Endothelial cell of umbilical vein (primary cell): ENCODE results near the gene TCF7L2.

Experiments
- EZH2 ChIP-seq: IDR thresholded peaks from 2 replicates; pipeline ENCODE4 v1.6.1; 2012; ENCODE audit warnings: borderline replicate concordance, low read depth, mild to moderate bottlenecking, moderate library complexity, low read length, inconsistent platforms; ENCODE audit not compliant: severe bottlenecking
- FOS ChIP-seq: IDR thresholded peaks from 2 replicates; pipeline ENCODE4 v1.6.1; 2011; ENCODE audit warnings: mild to moderate bottlenecking, low read length, moderate library complexity, borderline replicate concordance; ENCODE audit not compliant: insufficient read depth
- JUN ChIP-seq: IDR thresholded peaks from 2 replicates; pipeline ENCODE4 v1.6.1; 2011; ENCODE audit warnings: borderline replicate concordance, low read depth; ENCODE audit not compliant: insufficient read length, insufficient read depth
- MYC ChIP-seq: IDR thresholded peaks from one replicate; pipeline ENCODE4 v1.6.1; 2011; ENCODE audit warnings: mild to moderate bottlenecking, low read depth, low read length
- POLR2A ChIP-seq: IDR thresholded peaks from 2 replicates; pipeline ENCODE4 v1.6.1; 2012; ENCODE audit warnings: low read depth, mild to moderate bottlenecking, control low read depth, low read length
- POLR2AphosphoS5 ChIP-seq: IDR thresholded peaks from 2 replicates; pipeline ENCODE4 v1.6.1; 2012; ENCODE audit warnings: low read depth, mild to moderate bottlenecking, control low read depth, low read length, moderate library complexity; ENCODE audit not compliant: insufficient read depth
- TF ChIP-seq, protein P1 (sequence below), 2 donors: IDR thresholded peaks; 1 replicate in 1 of 2; 2 replicates in 1 of 2; pipeline ENCODE4 v1.5.1; 2011; ENCODE audit warnings: low read length in 2 of 2, mild to moderate bottlenecking in 2 of 2, moderate library complexity in 2 of 2, control low read depth in 1 of 2, inconsistent platforms in 1 of 2, low read depth in 1 of 2; ENCODE audit not compliant: insufficient read depth in 1 of 2; ENCODE audit errors: extremely low read depth in 1 of 2

DNA sequence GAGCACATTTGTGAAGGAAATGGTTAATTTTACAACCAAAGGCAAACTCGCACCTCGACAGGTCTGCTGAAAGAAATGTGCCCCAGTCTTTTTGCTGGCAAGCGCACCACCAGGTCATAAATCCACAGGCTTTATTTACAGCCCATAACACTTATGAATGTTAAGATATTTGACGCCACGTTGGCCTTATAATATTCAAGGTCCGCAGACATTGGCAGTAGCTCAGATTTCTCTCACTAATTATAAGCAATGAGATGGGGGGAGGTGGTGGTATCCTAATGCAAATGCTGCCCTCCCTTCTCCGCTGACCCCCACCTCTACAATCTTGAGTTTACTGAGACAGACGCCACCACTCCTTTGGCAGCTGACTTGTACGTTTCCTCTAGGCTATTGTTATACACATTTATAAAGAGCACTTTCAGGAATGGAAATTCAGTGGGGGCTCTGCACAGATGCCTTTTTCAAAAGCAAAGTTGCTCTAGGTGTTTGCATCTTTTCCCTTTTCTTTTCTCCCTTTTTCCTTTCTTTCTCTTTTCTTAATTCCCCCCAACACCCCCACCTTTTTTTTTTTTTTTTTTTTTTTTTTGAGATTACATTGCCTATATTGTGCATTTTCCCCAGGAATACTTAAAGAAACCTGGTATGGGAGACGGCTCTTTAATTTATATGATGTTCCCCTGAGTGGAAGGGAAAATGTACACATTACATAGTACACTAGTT lies 6.7 kb downstream of the TCF7L2 start:
- no peak for TF ChIP-seq JUN
- no peak for TF ChIP-seq POLR2A
- TF ChIP-seq, protein P1, sequence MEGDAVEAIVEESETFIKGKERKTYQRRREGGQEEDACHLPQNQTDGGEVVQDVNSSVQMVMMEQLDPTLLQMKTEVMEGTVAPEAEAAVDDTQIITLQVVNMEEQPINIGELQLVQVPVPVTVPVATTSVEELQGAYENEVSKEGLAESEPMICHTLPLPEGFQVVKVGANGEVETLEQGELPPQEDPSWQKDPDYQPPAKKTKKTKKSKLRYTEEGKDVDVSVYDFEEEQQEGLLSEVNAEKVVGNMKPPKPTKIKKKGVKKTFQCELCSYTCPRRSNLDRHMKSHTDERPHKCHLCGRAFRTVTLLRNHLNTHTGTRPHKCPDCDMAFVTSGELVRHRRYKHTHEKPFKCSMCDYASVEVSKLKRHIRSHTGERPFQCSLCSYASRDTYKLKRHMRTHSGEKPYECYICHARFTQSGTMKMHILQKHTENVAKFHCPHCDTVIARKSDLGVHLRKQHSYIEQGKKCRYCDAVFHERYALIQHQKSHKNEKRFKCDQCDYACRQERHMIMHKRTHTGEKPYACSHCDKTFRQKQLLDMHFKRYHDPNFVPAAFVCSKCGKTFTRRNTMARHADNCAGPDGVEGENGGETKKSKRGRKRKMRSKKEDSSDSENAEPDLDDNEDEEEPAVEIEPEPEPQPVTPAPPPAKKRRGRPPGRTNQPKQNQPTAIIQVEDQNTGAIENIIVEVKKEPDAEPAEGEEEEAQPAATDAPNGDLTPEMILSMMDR (IDR thresholded peaks at IDR 0.05; ENCODE audit: extremely low read depth in 1 of 2, insufficient read depth in 1 of 2, low read depth in 1 of 2, low read length in 2 of 2) = no peak
- no peak for TF ChIP-seq FOS
- no peak for TF ChIP-seq EZH2
- no peak for TF ChIP-seq MYC
- TF ChIP-seq POLR2AphosphoS5 = no peak
